D341Med (cell line): ENCODE data around the gene ZAP70.

Source experiments
- DNase-seq: peaks from one replicate; pipeline ENCODE4 v3.0.0; 2012; ENCODE audit warnings: low spot score

The ZAP70 gene

DNA sequence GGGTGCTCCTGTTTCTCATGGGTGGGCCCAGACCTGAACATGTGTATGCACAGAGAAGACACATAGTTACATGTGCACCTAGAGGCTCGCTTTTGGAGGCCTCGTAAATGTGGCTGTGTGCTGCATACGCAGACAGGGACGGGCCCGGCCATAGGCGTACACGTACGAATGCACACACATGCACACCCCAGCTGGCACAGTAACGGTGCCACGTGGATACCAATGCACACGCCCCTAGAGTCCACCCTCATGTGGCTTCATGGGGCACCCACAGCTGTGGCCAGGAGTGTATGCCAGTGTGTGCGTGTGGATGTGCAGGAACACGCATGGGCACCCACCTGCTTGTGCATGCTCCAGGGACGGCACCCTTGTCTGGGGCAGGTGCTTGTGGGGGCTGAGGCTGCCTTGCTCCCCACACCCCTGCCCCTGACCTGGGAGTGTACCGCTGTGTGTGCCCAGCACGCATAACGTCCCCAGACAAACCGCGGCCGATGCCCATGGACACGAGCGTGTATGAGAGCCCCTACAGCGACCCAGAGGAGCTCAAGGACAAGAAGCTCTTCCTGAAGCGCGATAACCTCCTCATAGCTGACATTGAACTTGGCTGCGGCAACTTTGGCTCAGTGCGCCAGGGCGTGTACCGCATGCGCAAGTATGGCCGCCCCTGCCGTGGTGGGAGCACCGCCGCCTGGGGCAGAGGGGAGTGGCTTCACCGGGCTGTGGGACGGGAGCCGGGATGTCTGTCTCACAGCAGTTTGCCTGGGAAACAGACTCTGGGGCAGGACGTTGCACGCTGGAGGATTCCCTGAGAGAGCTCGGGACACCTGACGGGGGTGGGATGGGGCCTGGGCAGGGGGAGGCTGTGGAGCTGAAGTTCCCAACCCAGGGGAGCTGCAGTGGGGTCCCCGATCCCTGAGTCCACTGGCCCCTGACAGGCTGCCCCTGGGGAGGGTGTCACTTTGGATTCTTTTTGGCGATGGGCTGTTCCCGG lies 21.0 kb downstream of the ZAP70 start:
- no peak for DNase-seq

DNA sequence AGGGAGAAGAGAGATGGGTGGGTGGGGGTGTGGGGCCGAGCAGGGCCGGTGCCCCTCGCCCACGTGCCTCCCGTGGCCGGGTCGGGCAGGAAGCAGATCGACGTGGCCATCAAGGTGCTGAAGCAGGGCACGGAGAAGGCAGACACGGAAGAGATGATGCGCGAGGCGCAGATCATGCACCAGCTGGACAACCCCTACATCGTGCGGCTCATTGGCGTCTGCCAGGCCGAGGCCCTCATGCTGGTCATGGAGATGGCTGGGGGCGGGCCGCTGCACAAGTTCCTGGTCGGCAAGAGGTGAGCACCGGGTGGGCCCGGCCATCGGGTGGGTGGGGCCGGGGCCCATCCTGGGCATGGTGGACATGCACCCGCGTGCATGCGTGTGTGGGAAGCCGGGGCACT lies 21.8 kb downstream of the ZAP70 start:
- no peak for DNase-seq

DNA sequence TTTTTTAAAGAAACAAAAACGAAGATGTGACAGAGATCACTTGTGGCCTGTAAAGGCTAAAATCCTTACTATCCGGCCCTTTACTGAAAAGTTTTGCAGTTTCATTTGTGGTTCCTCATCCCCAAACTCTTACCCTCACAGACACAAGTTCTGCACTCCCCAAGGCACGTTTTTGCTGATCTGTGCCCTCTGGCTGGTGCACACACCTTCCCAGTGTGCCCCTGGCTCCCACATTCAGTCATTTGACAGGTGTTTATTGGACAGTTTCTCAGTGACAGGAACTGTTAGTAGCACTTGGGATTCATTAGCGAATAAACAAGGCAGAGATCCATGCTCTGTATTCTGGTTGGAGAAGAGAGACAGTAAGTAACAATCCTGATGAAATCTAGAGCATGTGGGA lies 22.8 kb downstream of the ZAP70 start:
- DNase-seq = no peak

DNA sequence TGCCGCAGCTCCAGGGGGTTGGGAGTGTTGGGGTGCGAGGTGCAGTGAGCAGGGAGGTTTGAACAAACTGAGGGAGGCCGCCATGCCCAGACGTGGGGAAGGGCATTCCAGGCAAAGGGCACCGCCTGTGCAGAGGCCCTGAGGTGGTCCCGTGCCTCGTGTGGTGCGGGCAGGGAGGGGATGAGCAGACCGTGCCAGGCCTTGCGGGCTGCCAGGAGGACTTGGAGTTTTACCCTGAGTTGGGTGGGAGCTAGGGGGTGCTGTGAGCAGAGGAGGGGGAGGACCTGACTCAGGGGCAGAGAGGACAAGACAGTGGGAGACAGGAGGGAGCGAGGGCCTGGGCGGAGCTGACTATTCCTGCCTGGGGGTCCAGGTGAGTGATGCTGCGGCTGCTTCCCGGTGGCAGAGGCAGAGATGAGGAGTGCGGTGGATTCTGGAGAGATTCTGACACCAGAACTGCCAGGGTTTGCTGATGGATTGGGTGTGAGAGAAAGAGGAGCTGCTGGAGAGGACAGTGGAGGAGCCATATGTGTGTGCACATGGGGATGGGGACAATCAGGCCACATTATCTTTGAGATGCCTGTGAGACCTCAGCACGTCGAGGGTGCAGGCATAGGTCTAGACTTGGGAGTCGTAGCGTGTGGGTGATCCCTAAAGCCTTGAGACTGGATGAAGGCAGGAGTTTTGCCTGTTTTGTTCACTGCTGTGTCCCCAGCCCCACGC lies 23.4 kb downstream of the ZAP70 start:
- no peak for DNase-seq

DNA sequence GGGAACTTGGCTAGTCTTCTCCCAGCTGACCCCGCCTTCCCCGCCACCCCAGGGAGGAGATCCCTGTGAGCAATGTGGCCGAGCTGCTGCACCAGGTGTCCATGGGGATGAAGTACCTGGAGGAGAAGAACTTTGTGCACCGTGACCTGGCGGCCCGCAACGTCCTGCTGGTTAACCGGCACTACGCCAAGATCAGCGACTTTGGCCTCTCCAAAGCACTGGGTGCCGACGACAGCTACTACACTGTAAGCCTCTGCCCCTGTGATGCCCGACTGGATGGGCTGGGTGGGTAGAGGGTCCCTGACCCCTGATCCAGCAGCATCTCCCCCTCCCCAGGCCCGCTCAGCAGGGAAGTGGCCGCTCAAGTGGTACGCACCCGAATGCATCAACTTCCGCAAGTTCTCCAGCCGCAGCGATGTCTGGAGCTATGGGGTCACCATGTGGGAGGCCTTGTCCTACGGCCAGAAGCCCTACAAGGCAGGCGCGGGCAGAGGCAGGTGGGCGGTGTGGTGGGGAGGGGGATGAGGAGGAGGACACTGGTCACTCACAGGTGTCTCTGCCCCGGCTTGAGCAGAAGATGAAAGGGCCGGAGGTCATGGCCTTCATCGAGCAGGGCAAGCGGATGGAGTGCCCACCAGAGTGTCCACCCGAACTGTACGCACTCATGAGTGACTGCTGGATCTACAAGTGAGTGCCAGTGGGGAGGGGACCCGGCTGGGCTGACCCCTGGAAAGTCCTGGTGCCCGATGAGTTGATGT lies 24.2 kb downstream of the ZAP70 start:
- no peak for DNase-seq

DNA sequence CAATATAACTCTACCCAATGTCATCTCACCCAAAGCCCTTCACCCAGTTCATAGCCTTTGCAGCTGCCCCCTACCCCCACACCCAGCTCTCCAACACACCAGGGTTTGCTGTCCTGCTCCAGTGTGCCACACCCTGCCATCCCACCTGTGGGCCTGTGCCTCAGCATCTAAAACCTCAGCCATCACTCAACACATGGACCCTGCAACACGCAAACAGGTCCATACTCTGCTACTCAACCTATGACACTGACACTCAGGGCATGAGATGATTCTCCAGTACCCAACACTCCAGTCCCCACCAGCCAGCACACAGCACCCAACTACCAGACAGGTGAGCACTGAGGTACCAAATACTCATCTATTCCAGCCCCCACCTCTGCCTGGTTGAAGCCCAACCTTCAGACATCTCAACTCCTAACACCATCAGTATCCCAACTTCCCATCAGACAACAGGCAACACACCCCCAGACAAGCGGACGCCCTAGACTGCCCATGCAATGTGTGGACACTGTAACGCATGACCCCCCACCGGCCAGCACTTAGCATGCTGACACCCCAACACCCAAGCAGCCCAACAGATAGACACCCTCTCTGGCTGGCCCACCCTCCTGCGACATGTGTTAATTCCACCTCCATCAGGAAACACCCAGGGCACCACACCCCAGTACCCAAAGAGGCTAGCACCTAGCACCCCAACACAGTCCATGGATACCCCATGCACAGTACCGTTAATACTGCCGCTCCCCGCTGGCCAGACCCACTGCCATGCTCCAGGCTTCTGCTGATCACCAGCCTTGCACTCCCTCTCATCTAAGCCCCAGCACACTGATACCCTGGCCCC lies 25.0 kb downstream of the ZAP70 start:
- no peak for DNase-seq

DNA sequence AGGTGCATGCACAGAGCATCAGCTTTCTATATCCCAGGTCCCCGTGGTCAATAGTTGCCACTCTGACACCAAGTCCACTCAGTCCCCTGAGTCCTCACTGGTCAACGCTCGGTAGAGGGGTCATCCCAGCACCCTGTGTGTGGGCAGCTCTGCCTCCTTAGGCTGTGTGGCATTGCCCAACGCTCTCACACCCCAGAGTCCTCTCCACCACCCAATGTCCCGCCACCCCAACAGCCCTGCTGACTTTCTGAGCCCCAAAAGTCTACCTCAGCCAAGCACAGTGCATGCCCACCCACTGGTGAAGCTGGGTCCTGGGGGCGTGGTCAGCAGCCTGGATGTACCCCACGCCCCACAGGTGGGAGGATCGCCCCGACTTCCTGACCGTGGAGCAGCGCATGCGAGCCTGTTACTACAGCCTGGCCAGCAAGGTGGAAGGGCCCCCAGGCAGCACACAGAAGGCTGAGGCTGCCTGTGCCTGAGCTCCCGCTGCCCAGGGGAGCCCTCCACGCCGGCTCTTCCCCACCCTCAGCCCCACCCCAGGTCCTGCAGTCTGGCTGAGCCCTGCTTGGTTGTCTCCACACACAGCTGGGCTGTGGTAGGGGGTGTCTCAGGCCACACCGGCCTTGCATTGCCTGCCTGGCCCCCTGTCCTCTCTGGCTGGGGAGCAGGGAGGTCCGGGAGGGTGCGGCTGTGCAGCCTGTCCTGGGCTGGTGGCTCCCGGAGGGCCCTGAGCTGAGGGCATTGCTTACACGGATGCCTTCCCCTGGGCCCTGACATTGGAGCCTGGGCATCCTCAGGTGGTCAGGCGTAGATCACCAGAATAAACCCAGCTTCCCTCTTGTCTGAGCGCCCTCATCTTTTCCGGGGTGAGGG lies 25.9 kb downstream of the ZAP70 start:
- DNase-seq = no peak

DNA sequence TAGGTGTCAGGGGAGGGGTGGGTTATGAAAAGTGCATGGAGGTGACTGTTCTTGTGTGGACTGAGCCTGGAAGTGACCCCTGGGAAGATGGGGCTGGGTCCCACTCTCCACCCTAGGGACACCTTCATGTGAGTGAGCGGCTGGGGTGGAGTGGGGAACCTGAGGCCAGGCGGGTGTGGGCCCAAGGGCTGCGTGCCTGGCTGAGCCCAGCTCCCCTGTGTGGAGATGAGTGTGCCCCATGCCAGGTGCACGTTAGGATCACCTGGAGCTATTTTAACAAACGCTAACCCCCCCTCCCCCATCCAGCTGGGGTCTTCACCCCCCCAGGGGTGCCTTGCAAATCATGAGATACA lies 26.5 kb downstream of the ZAP70 start:
- no peak for DNase-seq

DNA sequence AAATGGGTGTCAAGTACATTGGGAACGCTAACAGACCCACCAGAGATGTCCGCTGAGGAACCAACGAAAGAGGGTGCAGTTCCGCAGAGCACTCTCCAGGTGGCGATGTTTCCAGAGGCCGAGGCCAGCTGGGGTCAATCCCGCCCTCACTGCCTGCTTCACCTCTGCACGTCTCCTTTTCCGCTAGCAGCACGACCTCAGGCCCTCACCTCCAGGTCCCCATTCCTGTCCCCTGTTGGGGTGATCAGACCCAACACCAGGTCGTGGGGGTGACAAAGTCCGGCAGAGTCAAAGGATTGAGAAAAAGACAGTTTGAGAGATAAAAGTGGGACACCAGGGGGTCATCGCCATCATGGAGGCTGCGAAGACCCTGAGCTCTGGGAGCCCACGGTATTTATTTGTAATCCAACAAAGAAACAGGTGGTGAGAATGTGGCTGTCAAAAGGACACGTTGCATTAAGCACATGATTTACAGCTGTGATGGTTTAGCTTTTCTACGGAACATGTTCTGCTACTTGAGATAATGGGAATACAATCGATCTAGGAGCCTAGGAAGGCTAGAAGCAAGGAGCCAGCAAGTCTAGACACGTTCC lies 27.3 kb downstream of the ZAP70 start:
- peak; percentile 72 for DNase-seq

DNA sequence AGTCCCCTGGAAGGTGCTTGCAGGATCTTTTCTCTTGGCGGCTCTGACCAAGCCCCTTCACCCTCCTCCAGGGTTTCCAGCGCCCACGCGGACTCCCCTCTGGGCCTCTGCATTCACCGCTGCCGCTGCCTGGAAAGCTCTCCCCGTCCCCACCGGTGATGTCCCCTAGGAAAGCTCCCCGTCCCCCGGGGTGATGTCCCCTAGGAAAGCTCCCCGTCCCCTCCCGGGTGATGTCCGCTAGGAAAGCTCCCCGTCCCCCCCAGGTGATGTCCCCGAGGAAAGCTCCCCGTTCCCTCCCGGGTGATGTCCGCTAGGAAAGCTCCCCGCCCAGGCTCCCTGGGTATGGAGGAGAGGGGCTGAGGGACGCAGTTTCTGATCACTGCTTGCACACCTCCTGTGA lies 27.9 kb downstream of the ZAP70 start:
- DNase-seq = no peak

DNA sequence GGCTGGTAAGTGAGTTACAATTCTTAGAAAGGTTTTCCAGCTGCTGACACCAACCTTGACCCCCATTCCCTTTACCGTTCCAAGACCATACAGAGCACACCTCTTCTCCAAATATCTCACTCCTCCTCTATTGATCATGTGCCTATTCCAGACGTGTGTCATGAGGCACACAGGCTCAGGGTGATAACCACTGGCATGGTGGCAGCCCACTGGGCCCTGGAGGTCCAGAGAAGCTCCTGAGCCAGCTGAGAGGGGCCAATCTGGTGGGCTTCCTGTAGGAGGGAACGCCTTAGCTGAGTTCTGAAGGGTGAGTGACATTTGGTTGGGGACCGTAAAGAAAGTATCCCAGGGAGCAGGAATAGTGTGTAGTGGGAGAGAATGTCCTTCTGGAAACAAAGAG lies 28.3 kb downstream of the ZAP70 start:
- DNase-seq = no peak

DNA sequence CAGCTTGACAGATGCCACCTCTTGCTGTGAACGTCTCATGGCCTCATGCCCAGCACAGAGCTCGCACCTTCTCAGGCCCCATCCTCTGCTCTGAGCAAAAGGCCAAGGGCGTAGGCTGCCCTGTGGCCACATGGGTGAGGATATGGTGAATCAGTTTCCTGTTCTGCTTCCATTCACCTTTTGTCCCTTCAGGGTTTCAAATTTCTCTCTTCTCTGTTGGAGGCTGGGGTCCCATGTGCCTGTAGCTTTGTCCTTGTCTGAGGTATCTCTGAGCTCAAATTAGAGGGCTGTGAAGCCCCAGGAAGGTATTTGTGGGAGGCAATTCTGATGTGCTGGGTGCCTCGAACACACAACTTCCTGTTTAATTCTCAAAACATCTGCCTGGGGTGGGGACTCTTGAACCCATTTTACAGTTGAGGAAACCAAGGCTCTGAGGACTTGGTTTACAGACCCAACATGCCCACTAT lies 29.0 kb downstream of the ZAP70 start:
- DNase-seq = no peak

DNA sequence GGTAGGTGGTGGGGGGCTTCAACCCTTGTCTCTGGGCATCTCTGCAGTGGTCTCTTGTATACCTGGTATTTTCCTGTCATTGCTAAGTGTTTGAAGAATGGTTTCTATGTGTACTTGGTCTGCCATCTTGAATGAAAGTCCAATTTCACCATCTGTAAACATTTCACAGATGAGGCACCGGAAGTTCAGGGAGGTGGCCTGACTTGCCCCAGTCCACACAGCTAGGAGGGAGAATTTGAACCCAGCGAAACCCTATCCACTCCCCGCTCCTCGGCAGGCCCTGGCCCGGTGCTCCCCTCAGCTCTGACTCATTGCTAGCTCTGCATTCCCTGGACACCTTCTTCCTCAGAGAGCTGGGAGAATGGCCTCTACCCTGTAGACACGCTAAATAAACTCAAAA lies 30.5 kb downstream of the ZAP70 start:
- DNase-seq = no peak

DNA sequence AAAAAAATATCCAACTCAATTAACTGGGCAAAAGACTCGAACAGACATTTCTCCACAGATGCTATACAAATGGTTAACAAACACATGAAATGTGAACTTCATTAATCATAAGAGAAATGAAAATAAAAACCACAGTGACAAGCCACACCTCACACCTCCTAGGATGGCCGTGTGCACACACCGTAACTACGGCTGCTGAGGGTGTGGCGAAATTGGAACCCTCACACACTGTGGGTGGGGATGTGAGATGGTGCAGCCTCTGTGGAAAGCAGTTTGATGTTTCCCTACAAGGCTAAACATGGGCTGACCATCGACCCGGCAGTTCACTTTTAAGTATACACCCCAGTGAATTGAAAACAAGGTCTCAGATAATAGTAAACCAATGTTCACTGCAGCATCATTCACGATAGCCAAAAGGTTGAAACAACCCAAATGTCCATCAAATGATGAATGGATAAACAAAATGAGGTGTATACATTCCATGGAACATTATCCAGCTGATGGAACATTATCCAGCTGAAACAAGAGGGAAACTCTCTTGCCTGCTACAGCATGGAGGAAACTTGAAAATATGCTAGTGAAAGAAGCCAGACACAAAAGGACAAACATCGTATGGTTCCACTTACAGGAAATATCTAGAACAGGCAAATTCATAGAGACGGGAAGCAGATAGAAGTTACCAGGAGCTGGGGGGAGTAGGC lies 32.2 kb downstream of the ZAP70 start:
- no peak for DNase-seq

DNA sequence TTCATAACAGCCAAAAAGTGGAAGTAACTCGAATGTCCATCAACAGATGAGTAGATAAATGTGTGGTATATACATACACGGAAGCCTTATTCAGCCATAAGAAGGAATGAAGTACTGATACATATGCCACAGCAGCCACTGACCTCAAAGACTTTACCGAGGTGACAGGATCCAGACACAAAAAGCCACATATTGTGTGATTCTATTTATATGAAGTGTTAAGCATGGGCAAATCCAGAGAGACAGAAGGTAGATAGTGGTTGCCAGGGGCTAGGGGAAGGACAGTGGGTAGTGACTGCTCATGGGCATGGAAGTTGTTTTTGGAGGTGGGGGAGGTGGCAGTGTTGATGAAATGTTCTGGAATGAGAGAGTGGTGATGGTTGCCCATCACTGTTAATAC lies 33.9 kb downstream of the ZAP70 start:
- no peak for DNase-seq

DNA sequence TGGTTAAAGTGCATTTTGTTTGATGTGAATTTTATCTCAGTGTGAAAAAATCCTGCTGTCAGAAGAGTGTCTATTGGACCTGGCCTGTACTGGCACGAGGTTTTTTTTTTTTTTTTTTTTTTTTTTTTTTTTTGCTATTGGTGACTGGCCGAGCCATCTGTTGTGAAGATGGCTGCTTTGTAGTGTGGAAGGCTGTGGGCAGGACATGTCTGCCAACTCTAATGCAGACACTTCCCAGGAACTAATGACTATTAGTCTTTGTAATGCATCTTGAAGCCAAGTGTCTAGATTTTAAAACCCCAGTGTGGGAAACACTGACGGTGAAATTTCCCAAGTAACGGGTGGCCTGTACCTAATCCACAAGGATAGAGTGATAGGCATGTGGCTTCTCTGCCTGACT lies 34.3 kb downstream of the ZAP70 start:
- no peak for DNase-seq

DNA sequence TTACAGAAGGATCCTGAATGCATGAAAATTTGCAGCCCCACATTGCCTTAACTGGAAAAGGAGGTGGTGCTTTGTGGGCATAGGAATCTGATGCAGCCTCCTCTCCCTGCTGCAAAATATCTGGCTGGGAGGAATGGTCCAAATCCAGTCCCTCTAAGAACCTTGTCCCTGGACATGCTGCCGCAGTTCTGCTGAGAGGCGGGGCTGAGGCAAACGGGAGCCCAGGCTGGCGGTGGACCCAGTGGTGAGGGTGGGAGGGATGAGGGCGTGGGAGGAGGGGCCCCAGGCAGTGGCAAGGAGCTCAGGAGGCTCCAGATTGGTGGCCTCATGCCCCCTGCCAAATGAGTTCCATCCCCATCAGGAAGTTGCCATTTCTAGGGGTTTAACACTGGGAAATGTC lies 36.2 kb downstream of the ZAP70 start:
- DNase-seq = no peak

DNA sequence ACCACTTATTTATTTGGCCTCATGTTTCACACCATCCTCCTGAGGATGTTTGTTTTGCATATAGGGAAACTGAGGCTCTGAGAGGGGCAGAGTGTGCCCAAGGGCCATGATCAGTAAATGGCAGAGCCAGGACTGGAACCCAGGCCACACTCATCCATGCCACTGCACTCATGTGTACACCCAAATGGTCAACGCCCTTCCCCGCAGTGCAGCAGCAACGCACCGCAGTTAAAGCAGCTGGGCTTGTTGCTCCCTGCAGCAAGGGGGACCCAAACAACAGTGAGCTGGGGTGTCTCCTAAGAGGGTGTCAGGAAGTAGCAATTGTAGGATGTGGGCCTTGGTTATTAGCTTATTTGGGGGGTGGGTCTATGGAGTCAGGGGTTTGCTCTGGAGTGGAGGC lies 36.6 kb downstream of the ZAP70 start:
- DNase-seq = no peak

DNA sequence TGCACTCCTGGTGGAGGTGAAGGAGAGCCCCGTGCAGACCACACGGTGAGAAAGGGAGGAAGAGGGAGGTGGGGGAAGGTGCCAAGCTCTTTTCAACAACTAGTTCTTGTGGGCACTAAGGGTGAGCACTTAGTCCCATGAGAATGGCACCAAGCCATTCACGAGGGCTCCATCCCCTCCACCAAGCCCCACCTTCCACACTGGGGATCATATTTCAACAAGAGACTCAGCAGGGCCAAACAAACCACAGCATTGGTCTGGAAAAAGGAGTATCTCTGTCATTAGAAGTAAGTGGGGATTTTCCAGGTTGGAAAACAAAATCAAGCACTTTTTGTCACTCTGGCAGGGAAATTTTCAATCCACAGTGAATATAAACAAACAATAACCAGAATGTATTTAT lies 38.4 kb downstream of the ZAP70 start:
- no peak for DNase-seq
